Loucy (cell line): ENCODE results near the gene PRPSAP1.

Experiments
- CTCF ChIP-seq: fragments of 200-600 bp; sonication (generic); conservative IDR thresholded peaks from 2 replicates; pipeline ENCODE4 v1.5.1; 2014; ENCODE audit warnings: mild to moderate bottlenecking, antibody characterized with exemption, low read length
- EZH2phosphoT487 ChIP-seq: fragments of 200-600 bp; IDR thresholded peaks from 2 replicates; pipeline ENCODE4 v1.6.1; 2018; ENCODE audit warnings: antibody characterized with exemption, mild to moderate bottlenecking, moderate library complexity, borderline replicate concordance

GRCh38 chr17:76370261-76370993, 16.7 kb upstream of the PRPSAP1 start:
- TF ChIP-seq CTCF (peak; percentile 52), EZH2phosphoT487 (no peak)
